ENCODE measurements around the gene PROCR.

GRCh38 chr20:35181731-35182130 is 9.9 kb downstream of the PROCR start:
- TF ChIP-seq CTCF (conservative IDR thresholded peaks at IDR 0.05 in 1 of 2, IDR thresholded peaks at IDR 0.05 in 1 of 2; ENCODE audit: low read depth in 1 of 2, low read length in 2 of 2) (no peak), EZH2 (IDR thresholded peaks at IDR 0.05; ENCODE audit: low read length, missing control alignments) (no peak)
